IMR-90 (cell line): Measurements from ENCODE around the gene GDPD5. TPM values are rescaled to one million over a fixed set of nuclear protein-coding genes. Genes with fewer than 3 reads are reported as not detected.

ENCODE experiments used
- ATAC-seq: fragments of 200-7000 bp; cut with Tn5 transposase; 2 replicates; pipeline ENCODE4 v1.9.1; 2020; ENCODE audit warnings: low read depth, mild to moderate bottlenecking, moderate library complexity
- BruUV-seq: library from RNA; stranded (reverse); fragments of 400-500 nt; replicated peaks from 2 replicates; lab custom pipeline; 2021; lab: Mats Ljungman, UMichigan
- CTCF ChIA-PET: fragments of 300-600 bp; formaldehyde crosslinking; extraction: SDS; loops from one replicate; lab custom pipeline; 2021; ENCODE audit warnings: antibody characterized with exemption; lab: Yijun Ruan, JAX
- POLR2A ChIA-PET: fragments of 300-600 bp; sonication (Branson Sonifier 250); formaldehyde crosslinking; loops from one replicate; lab custom pipeline; 2022; ENCODE audit warnings: antibody characterized with exemption; ENCODE audit not compliant: unreplicated experiment; lab: Charles Lee
- DNase-seq: peaks from one replicate; pipeline ENCODE4 v3.0.0; 2013
- H2AFZ ChIP-seq: replicated peaks from 2 replicates; pipeline ENCODE3; 2013; ENCODE audit warnings: low read length, mild to moderate bottlenecking; ENCODE audit not compliant: poor library complexity
- H2AK5ac ChIP-seq: 2 replicates; pipeline ENCODE4 v1.6.1; 2013; ENCODE audit warnings: low read depth, low read length, inconsistent platforms
- H2AK9ac ChIP-seq: replicated peaks from 2 replicates; pipeline ENCODE3; 2013; ENCODE audit warnings: mild to moderate bottlenecking, low read depth, low read length, moderate library complexity; ENCODE audit not compliant: poor library complexity
- H2BK120ac ChIP-seq: 2 replicates; pipeline ENCODE4 v1.6.1; 2013; ENCODE audit warnings: low read depth, low read length, inconsistent platforms
- H2BK15ac ChIP-seq: 3 replicates; pipeline ENCODE4 v1.6.1; 2013; ENCODE audit warnings: low read depth, low read length, inconsistent platforms
- H2BK20ac ChIP-seq: 2 replicates; pipeline ENCODE4 v1.6.1; 2013; ENCODE audit warnings: low read depth, mild to moderate bottlenecking, inconsistent platforms, low read length, moderate library complexity
- H2BK5ac ChIP-seq: 2 replicates; pipeline ENCODE4 v1.6.1; 2013; ENCODE audit warnings: mild to moderate bottlenecking, low read depth, low read length, inconsistent platforms; ENCODE audit not compliant: poor library complexity, severe bottlenecking
- H3K14ac ChIP-seq: replicated peaks from 2 replicates; pipeline ENCODE4 v1.6.1; 2013; ENCODE audit warnings: low read depth, low read length, inconsistent platforms
- H3K18ac ChIP-seq: 2 replicates; pipeline ENCODE4 v1.6.1; 2013; ENCODE audit warnings: low read depth, low read length, control low read depth
- H3K23ac ChIP-seq: 2 replicates; pipeline ENCODE4 v1.6.1; 2013; ENCODE audit warnings: low read depth, low read length, inconsistent platforms
- H3K27ac ChIP-seq: 2 replicates; pipeline ENCODE4 v1.5.1; 2013; ENCODE audit warnings: mild to moderate bottlenecking, control low read depth, low read length; ENCODE audit not compliant: insufficient read depth
- H3K27me3 ChIP-seq: 2 replicates; pipeline ENCODE4 v1.6.1; 2013; ENCODE audit warnings: low read length; ENCODE audit not compliant: control insufficient read depth, insufficient read depth
- H3K36me3 ChIP-seq: 2 replicates; pipeline ENCODE4 v1.6.1; 2013; ENCODE audit warnings: low read length, mixed read lengths; ENCODE audit not compliant: control insufficient read depth, insufficient read depth
- H3K4ac ChIP-seq: 2 replicates; pipeline ENCODE4 v1.6.1; 2013; ENCODE audit warnings: low read depth, low read length, inconsistent platforms
- H3K4me1 ChIP-seq: 2 replicates; pipeline ENCODE4 v1.6.1; 2013; ENCODE audit warnings: low read length, mixed read lengths; ENCODE audit not compliant: control insufficient read depth, insufficient read depth
- H3K4me2 ChIP-seq: 2 replicates; pipeline ENCODE4 v1.6.1; 2013; ENCODE audit warnings: low read depth, mild to moderate bottlenecking, control low read depth, low read length, moderate library complexity
- H3K4me3 ChIP-seq: 2 replicates; pipeline ENCODE4 v1.5.1; 2013; ENCODE audit warnings: low read depth, mild to moderate bottlenecking, control low read depth, low read length, moderate library complexity; ENCODE audit not compliant: insufficient read depth
- H3K56ac ChIP-seq: 2 replicates; pipeline ENCODE4 v1.6.1; 2013; ENCODE audit warnings: low read length, inconsistent platforms; ENCODE audit not compliant: insufficient read depth; ENCODE audit errors: extremely low read depth
- H3K79me1 ChIP-seq, 2 experiments: 2 replicates each; pipeline ENCODE4 v1.6.1; 2013; ENCODE audit warnings: low read length in 2 of 2, inconsistent platforms in 1 of 2, low read depth in 1 of 2
- H3K9ac ChIP-seq: 2 replicates; pipeline ENCODE4 v1.6.1; 2013; ENCODE audit warnings: low read depth, low read length, control low read depth
- H3K9me1 ChIP-seq: 2 replicates; pipeline ENCODE4 v1.6.1; 2013; ENCODE audit warnings: low read length, inconsistent platforms; ENCODE audit not compliant: insufficient read depth
- H3K9me3 ChIP-seq: 2 replicates; pipeline ENCODE4 v1.6.1; 2013; ENCODE audit warnings: low read length; ENCODE audit not compliant: control insufficient read depth, insufficient read depth
- H4K20me1 ChIP-seq: 2 replicates; pipeline ENCODE4 v1.6.1; 2013; ENCODE audit warnings: low read length, inconsistent platforms; ENCODE audit not compliant: insufficient read depth
- H4K5ac ChIP-seq: 2 replicates; pipeline ENCODE4 v1.6.1; 2013; ENCODE audit warnings: mild to moderate bottlenecking, low read depth, low read length, control low read depth
- H4K8ac ChIP-seq, 2 experiments: 2 replicates each; pipeline ENCODE4 v1.6.1; 2013; ENCODE audit warnings: low read depth in 2 of 2, low read length in 2 of 2, control low read depth in 1 of 2, inconsistent platforms in 1 of 2
- H4K91ac ChIP-seq: 2 replicates; pipeline ENCODE4 v1.6.1; 2013; ENCODE audit warnings: low read depth, low read length, inconsistent platforms; ENCODE audit not compliant: insufficient read depth
- BHLHE40 ChIP-seq: fragments of 150-350 bp; IDR thresholded peaks from 2 replicates; pipeline ENCODE4 v1.6.1; 2016; ENCODE audit warnings: mild to moderate bottlenecking, low read depth, low read length
- CEBPB ChIP-seq: IDR thresholded peaks from 2 replicates; pipeline ENCODE4 v1.6.1; 2012; ENCODE audit warnings: low read depth, low read length, improper control_type of control experiment
- CHD1 ChIP-seq: IDR thresholded peaks from 2 replicates; pipeline ENCODE4 v1.6.1; 2012; ENCODE audit warnings: low read depth, low read length, improper control_type of control experiment
- CTCF ChIP-seq: conservative IDR thresholded peaks from 2 replicates; pipeline ENCODE4 v1.5.1; 2012; ENCODE audit warnings: mild to moderate bottlenecking, low read depth, low read length, improper control_type of control experiment
- FOS ChIP-seq: fragments of 150-350 bp; IDR thresholded peaks from 2 replicates; pipeline ENCODE4 v1.6.1; 2016; ENCODE audit warnings: low read depth, low read length
- MAFK ChIP-seq: IDR thresholded peaks from 2 replicates; pipeline ENCODE4 v1.6.1; 2012; ENCODE audit warnings: low read depth, low read length, improper control_type of control experiment
- MAZ ChIP-seq: IDR thresholded peaks from 2 replicates; pipeline ENCODE4 v1.6.1; 2012; ENCODE audit warnings: low read depth, mild to moderate bottlenecking, low read length, improper control_type of control experiment, moderate library complexity, borderline replicate concordance
- MXI1 ChIP-seq: IDR thresholded peaks from 2 replicates; pipeline ENCODE4 v1.6.1; 2012; ENCODE audit warnings: low read depth, mild to moderate bottlenecking, low read length, moderate library complexity, borderline replicate concordance
- NFE2L2 ChIP-seq: fragments of 150-350 bp; IDR thresholded peaks from 2 replicates; pipeline ENCODE4 v1.6.1; 2016; ENCODE audit warnings: low read depth, mild to moderate bottlenecking, low read length
- POLR2A ChIP-seq: IDR thresholded peaks from 2 replicates; pipeline ENCODE4 v1.6.1; 2012; ENCODE audit warnings: mild to moderate bottlenecking, low read depth, low read length
- RAD21 ChIP-seq: IDR thresholded peaks from 2 replicates; pipeline ENCODE4 v1.6.1; 2012; ENCODE audit warnings: low read length, improper control_type of control experiment
- RCOR1 ChIP-seq: IDR thresholded peaks from 2 replicates; pipeline ENCODE4 v1.6.1; 2012; ENCODE audit warnings: mild to moderate bottlenecking, low read length, improper control_type of control experiment; ENCODE audit not compliant: insufficient replicate concordance
- RFX5 ChIP-seq: IDR thresholded peaks from 2 replicates; pipeline ENCODE4 v1.8.0; 2012; ENCODE audit warnings: low read depth, mild to moderate bottlenecking, low read length, moderate library complexity
- SMC3 ChIP-seq: fragments of 150-350 bp; IDR thresholded peaks from 2 replicates; pipeline ENCODE4 v1.6.1; 2016; ENCODE audit warnings: low read depth, mild to moderate bottlenecking, antibody characterized with exemption, low read length, moderate library complexity
- USF2 ChIP-seq: fragments of 150-350 bp; IDR thresholded peaks from 2 replicates; pipeline ENCODE4 v1.6.1; 2017; ENCODE audit warnings: mild to moderate bottlenecking, antibody characterized with exemption, low read length, low read depth
- WGBS, 2 experiments: methylation state at CpG; one replicate each; pipeline versions ENCODE4 v1.1.5 to v1.1.7; 2013; ENCODE audit warnings: missing lambda C conversion rate in 2 of 2; ENCODE audit not compliant: insufficient read length in 1 of 2; ENCODE audit errors: extremely low coverage in 2 of 2; 5-methylcytosine and 5-hydroxymethylcytosine counted together
- dilution Hi-C: fragments of 300-500 bp; cut with HindIII; formaldehyde crosslinking; loops from one replicate; pipeline ENCODE4 v1.14.3; 2018; ENCODE audit warnings: low sequenced_read_pairs; ENCODE audit not compliant: unreplicated experiment
- in situ Hi-C: fragments of 300-500 bp; cut with MboI; formaldehyde crosslinking; loops from 3 replicates; pipeline ENCODE4 v1.14.3; 2019; ENCODE audit warnings: low sequenced_read_pairs, inconsistent platforms, mixed read lengths
- intact Hi-C: fragments of 100-400 bp; cut with micrococcal nuclease; formaldehyde crosslinking; loops from 2 replicates; pipeline ENCODE4 v1.10.0; 2022
- polyA plus RNA-seq, 3 experiments: library from polyadenylated mRNA; depleted of rRNA; stranded (reverse); fragments of >200 nt; gene quantifications; 2 replicates each; pipeline ENCODE4 v1.2.3, GENCODE V29; 2012; ENCODE audit warnings: low replicate concordance in 1 of 3
- total RNA-seq: library from RNA; depleted of rRNA; stranded (reverse); fragments of >200 nt; gene quantifications from 2 replicates; pipeline ENCODE4 v1.2.3, GENCODE V29; 2012
- TF ChIP-seq, protein P1 (sequence below): fragments of 150-350 bp; IDR thresholded peaks from 2 replicates; pipeline ENCODE4 v1.6.1; 2016; ENCODE audit warnings: low read depth, mild to moderate bottlenecking, low read length, moderate library complexity, borderline replicate concordance

The GDPD5 gene
- total and polyA plus RNA-seq, 2 of the 4 experiments (the other 2 are of a cell fraction): 2.0 to 7.9 TPM

DNA sequence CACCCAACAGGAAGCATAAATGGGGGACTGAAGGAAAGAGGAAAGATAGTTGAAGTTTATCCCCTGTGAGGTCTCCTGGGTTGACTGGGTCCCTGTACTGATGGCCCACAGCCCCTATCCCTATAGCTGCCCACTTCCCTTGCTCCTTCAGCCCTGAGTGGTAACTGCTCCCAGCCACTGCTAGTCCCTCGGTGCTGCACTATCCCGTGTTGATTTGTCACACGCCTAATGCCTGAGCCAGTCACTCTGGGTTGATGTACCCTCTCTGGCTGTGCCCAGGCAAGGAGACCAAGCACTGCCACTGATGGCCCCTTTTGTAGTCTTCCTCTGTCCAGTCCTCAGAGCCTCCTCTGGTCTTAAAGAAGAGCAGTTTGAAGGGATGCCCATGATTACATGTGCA, 9.6 kb downstream of the GDPD5 start:
- no peak overlapping the region for H4K8ac ChIP-seq
- peaks cover 2% of the 10 kb centered on the region; the same call in 1 of the 2 replicates for H3K9me3 ChIP-seq
- no peak overlapping the region for H2AFZ ChIP-seq
- H3K56ac ChIP-seq: no peak overlapping the region
- H3K4me3 ChIP-seq: no peak overlapping the region
- dilution Hi-C loops: no loop called here
- H2BK20ac ChIP-seq: no peak overlapping the region
- 88% methylated on average over 3 of the region's 3 CpGs; no CpG with 5 or more reads in 1 of the 2 experiments for WGBS, 2 experiments
- H3K4me2 ChIP-seq: no peak overlapping the region
- intact Hi-C loops: loop anchor here (5.0 kb wide), 1 partner anchor 49 kb away; no protein-coding TSS in a partner anchor
- POLR2A ChIA-PET: no interaction called here
- no peak overlapping the region for H3K4ac ChIP-seq
- 0 out of 2 replicates have a peak, but pooled peaks cover 5% of the 10 kb centered on the region for H3K9me1 ChIP-seq
- BruUV-seq: no TSS peak
- H2BK120ac ChIP-seq: no peak overlapping the region
- no peak overlapping the region for H3K18ac ChIP-seq
- H4K20me1 ChIP-seq: 0 out of 2 replicates have a peak, but pooled peaks cover 6% of the 10 kb centered on the region
- H4K5ac ChIP-seq: no peak overlapping the region
- CTCF ChIA-PET: no interaction called here
- ATAC-seq: no peak
- no peak overlapping the region for H3K23ac ChIP-seq
- in situ Hi-C loops: no loop called here
- H3K27ac ChIP-seq: no peak overlapping the region
- peaks cover 8% of the 10 kb centered on the region for H3K4me1 ChIP-seq
- H3K36me3 ChIP-seq: no peaks in the 10 kb centered on the region
- H2AK9ac ChIP-seq: peak overlapping the region; percentile 23
- H3K9ac ChIP-seq: no peak overlapping the region
- no peak overlapping the region for H2AK5ac ChIP-seq
- no peak for DNase-seq
- H3K14ac ChIP-seq: no peak overlapping the region
- no peaks in the 10 kb centered on the region; a peak in 1 of 4 replicates for H3K79me1 ChIP-seq
- H4K91ac ChIP-seq: no peak overlapping the region
- TF ChIP-seq MXI1 (no peak), POLR2A (no peak), CHD1 (no peak), RFX5 (no peak), SMC3 (no peak), RAD21 (no peak), CEBPB (no peak), MAFK (no peak), RCOR1 (no peak), FOS (no peak), CTCF (no peak), USF2 (no peak), MAZ (no peak), BHLHE40 (no peak), NFE2L2 (no peak)
- TF ChIP-seq, protein P1, sequence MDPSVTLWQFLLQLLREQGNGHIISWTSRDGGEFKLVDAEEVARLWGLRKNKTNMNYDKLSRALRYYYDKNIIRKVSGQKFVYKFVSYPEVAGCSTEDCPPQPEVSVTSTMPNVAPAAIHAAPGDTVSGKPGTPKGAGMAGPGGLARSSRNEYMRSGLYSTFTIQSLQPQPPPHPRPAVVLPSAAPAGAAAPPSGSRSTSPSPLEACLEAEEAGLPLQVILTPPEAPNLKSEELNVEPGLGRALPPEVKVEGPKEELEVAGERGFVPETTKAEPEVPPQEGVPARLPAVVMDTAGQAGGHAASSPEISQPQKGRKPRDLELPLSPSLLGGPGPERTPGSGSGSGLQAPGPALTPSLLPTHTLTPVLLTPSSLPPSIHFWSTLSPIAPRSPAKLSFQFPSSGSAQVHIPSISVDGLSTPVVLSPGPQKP: no peak
- no peaks in the 10 kb centered on the region for H3K27me3 ChIP-seq
- H2BK5ac ChIP-seq: no peak overlapping the region
- no peak overlapping the region for H2BK15ac ChIP-seq
